GM21529 (cell line): ENCODE measurements around the gene CTH.
"Not testable (repeated sequence)": the region's sequence is repeated elsewhere in the genome, so short reads cannot be mapped to it uniquely, and the experiment has no call there.

Source experiments
- ATAC-seq: cut with Tn5 transposase; IDR thresholded peaks from one replicate; pipeline ENCODE4 v1.9.1; 2021; ENCODE audit not compliant: unreplicated experiment

Gene CTH

GRCh38 chr1:70452164-70452939 lies 41.3 kb downstream of the CTH start:
- ATAC-seq = not testable (repeated sequence)

DNA sequence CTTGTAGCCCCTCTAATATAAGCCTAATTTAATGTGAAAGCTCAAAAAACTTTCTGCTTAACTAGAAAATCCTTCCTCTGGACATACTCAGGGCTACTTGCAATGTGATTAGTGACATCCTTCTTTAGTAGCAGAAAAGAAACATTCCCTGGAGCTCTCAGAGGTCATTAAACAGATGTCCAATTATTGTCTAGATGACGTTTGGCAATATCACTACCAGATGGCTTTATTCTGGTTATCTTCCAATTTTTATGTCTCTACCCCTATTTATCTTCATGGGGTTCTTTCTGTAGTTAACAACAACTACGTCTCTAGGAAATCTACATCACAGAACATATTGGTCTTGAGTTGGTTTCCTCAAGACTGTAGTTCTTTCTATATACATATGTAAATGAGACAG lies 44.2 kb downstream of the CTH start:
- ATAC-seq = no peak

DNA sequence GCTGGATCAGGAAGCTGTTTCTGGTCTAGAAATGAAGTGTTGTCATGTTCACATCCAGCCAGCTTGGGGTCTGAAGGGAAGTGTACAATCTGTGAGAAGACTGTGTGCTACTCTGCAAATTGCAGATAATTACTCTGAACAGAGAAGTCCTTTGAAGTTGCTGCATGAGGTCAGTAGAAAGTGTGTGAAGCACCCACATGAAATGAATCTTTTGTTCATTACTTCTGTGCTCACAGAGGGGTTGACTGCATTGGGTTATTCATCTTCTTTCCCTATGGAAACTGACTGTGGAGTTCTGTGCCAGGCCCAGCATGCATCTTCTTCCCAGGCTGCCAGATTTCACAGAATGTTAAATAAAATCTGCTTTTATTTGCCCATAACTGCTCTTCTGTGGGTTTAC lies 47.1 kb downstream of the CTH start:
- ATAC-seq = no peak

DNA sequence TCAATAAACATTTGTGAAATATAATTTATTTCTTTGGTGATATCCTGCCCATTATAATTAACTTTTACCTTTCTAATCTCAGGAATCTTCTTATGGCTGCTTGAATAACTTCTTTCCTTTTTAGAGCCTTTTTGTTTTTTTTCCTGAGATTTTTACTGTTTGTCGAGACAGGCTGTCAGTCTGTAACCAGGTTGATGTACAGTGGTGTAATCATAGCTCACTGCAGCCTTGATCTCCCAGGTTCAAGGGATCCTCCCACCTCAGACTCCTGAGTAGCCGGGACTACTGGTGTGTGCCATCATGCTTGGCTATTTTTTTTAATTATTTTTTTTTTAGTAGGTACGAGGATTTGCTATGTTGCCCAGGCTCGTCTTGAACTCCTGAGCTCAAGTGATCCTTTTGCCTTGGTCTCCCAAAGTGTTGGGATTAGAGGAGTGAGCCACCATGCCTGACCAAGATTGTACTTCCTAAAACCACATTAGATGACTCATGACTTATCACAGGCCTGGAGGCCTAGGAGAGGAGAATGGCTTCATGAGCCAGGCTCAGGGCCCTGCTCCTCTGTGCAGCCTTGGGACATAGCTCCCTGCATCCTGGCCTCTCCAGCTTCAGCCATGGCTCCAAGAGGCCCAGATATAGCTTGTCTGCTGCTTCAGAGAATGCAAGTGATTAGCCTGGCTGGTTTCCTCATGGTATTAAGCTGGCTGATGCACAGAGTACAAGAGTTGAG lies 48.6 kb downstream of the CTH start:
- ATAC-seq = no peak

DNA sequence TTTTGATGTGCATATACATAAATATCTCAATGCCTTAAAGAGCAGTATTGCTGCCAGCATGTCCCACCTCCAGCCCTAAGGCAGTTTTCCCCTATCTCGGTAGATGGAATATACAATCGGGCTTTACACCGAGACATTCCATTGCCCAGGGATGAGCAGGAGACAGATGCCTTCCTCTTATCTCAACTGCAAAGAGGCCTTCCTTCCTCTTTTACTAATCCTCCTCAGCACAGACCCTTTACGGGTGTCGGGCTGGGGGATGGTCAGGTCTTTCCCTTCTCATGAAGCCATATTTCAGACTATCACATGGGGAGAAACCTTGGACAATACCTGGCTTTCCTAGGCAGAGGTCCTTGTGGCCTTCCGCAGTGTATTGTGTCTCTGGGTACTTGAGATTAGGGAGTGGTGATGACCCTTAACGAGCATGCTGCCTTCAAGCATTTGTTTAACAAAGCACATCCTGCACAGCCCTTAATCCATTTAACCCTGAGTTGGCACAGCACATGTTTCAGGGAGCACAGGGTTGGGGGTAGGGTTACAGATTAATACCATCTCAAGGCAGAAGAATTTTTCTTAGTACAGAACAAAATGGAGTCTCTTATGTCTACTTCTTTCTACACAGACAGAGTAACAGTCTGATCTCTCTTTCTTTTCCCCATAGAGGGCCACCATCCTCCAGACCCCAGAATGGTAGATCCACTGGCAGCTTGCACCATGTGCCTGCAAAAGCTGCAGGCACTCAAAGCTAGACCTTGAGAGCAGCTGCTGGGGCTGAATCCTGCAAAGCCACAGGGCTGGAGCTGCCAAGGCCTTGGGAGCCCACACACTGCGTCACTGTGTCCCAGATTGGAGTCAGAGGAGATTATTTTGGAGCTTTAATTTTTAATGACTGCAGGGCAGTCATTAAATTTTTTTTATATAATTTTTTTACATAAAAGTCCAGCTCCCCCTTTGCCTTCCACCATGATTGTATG lies 50.0 kb downstream of the CTH start:
- ATAC-seq = not testable (repeated sequence)

- ATAC-seq = no peak
Measured at GRCh38 chr1:70462611-70463010, 51.5 kb downstream of the CTH start.

DNA sequence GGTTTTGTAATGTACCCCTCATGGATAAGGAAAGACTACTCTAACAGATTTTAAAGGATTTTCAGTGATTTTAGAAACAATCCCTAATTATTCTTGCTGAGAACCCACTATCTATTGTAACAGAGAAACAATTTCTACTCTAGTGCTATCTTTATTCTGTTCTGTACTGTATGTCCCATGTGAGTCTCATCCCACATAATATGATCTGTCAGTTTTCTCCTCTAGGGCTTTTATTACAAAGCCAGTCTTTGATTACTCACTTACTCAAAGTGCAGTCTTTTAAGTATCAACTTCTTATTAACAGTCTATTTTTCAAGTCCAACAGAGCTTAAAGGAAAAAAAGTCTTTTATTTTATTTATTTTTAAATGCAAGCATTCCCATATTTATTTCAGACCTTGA lies 54.8 kb downstream of the CTH start:
- ATAC-seq = no peak

GRCh38 chr1:70467531-70467930 lies 56.5 kb downstream of the CTH start:
- no peak for ATAC-seq

- no peak for ATAC-seq
Measured at GRCh38 chr1:70468180-70468579, 57.1 kb downstream of the CTH start.

- ATAC-seq = not testable (repeated sequence)
Measured at GRCh38 chr1:70469184-70469583, 58.1 kb downstream of the CTH start.

DNA sequence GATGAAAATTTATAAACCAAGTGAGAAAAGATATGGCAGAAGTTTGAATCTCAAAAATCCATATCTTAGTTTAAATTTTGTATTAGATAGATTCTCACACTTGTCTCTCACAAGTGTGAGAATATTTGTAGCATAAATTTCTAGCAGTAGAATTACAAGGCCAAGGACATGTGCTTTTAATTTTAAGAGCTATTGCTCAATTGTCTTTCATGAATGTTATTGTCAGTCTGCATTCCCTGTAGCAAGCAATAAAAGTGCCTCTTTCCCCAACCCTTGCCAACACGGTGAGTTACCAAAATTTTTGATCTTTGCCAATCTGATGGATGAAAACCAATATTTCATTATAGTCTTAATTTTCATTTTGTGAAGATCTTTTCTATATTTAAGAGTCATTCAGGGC lies 64.0 kb downstream of the CTH start:
- ATAC-seq = no peak

GRCh38 chr1:70477090-70477489 lies 66.0 kb downstream of the CTH start:
- no peak for ATAC-seq

DNA sequence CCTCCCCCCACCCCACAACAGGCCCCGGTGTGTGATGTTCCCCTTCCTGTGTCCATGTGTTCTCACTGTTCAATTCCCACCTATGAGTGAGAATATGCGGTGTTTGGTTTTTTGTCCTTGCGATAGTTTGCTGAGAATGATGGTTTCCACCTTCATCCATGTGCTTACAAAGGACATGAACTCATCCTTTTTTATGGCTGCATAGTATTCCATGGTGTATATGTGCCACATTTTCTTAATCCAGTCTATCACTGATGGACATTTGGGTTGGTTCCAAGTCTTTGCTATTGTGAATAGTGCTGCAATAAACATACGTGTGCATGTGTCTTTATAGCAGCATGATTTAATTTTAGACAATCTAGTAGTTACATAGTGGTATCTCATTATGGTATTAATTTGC lies 66.8 kb downstream of the CTH start:
- ATAC-seq = not testable (repeated sequence)

GRCh38 chr1:70483342-70483741 lies 72.3 kb downstream of the CTH start:
- ATAC-seq = no peak

GRCh38 chr1:70485624-70486023 lies 74.6 kb downstream of the CTH start:
- no peak for ATAC-seq

GRCh38 chr1:70486676-70487458 lies 75.8 kb downstream of the CTH start:
- no peak for ATAC-seq

- ATAC-seq = no peak
Measured at GRCh38 chr1:70487459-70487815, 76.4 kb downstream of the CTH start.

DNA sequence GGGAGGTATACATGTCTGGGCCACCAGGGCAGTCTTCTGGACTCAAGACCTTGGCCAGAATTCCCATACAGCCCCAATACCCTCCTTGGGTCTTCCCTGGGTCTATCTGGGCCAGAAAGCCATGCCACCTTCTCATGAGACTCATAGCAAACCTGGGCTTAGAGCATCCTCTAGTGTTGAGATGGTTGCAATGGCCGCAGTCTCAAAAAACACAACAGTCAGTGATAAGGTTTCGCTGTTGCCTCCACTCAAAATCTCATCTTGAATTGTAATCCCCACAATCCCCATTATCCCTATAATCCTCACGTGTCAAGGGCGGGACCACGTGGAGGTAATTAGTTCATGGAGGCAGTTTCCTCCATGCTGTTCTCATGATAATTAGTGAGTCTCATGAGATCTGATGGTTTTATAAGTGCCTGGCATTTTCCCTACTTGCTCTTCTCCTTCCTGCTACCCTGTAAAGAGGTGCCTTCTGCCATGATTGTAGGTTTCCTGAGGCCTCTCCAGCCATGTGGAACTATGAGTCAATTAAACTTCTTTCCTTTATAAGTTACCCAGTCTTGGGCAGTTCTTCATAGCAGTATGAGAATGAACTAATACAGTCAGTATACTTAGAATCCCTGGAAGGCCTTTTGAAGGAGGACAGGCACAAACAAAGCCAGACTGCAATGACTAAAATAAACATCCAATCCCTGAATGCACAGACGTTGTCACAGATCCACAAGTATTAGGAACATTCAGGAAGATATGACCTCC lies 77.0 kb downstream of the CTH start:
- ATAC-seq = no peak
